PC-9 (cell line): ENCODE data around the gene GULP1. TPM values are rescaled to one million over a fixed set of nuclear protein-coding genes. Genes with fewer than 3 reads are reported as not detected.

ENCODE experiments used
- BruUV-seq: library from RNA; stranded (reverse); fragments of 400-500 nt; replicated peaks from 2 replicates; lab custom pipeline; 2021; lab: Mats Ljungman, UMichigan
- CTCF ChIA-PET: fragments of 300-600 bp; sonication (Branson Sonifier 250); formaldehyde crosslinking; loops from one replicate; lab custom pipeline; 2022; ENCODE audit warnings: antibody characterized with exemption; lab: Charles Lee
- POLR2A ChIA-PET: fragments of 300-600 bp; sonication (Branson Sonifier 250); formaldehyde crosslinking; loops from one replicate; lab custom pipeline; 2022; ENCODE audit warnings: antibody characterized with exemption; ENCODE audit not compliant: unreplicated experiment; lab: Charles Lee
- DNase-seq, 2 experiments: peaks; one replicate each; pipeline versions ENCODE4 v3.0.0 to v3.0.0-alpha.2; 2015 to 2022; ENCODE audit warnings: mixed read lengths in 1 of 2
- H2AFZ ChIP-seq: fragments of 200-600 bp; sonication (generic); 2 replicates; pipeline ENCODE4 v1.8.1; 2017; ENCODE audit warnings: antibody characterized with exemption
- H3F3A ChIP-seq: fragments of 200-600 bp; sonication (generic); 2 replicates; pipeline ENCODE4 v1.8.1; 2017; ENCODE audit warnings: antibody characterized with exemption, mild to moderate bottlenecking, low read depth; ENCODE audit not compliant: insufficient read depth
- H3K27ac ChIP-seq: fragments of 200-600 bp; sonication (generic); 2 replicates; pipeline ENCODE4 v1.6.1; 2016; ENCODE audit warnings: mixed run types
- H3K27me3 ChIP-seq: fragments of 200-600 bp; sonication (generic); 2 replicates; pipeline ENCODE4 v1.6.1; 2016; ENCODE audit warnings: low read depth, mixed run types; ENCODE audit not compliant: insufficient read depth
- H3K36me3 ChIP-seq: fragments of 200-600 bp; sonication (generic); 2 replicates; pipeline ENCODE4 v1.6.1; 2016; ENCODE audit warnings: low read depth, mixed run types
- H3K4me1 ChIP-seq: fragments of 200-600 bp; sonication (generic); replicated peaks from 2 replicates; pipeline ENCODE4 v1.6.1; 2016; ENCODE audit warnings: mixed run types; ENCODE audit not compliant: insufficient read depth
- H3K4me2 ChIP-seq: fragments of 200-600 bp; sonication (generic); 2 replicates; pipeline ENCODE4 v1.6.1; 2017; ENCODE audit warnings: mixed run types
- H3K4me3 ChIP-seq: fragments of 200-600 bp; sonication (generic); 2 replicates; pipeline ENCODE4 v1.6.1; 2016; ENCODE audit warnings: mixed run types
- H3K79me2 ChIP-seq: fragments of 200-600 bp; sonication (generic); 2 replicates; pipeline ENCODE4 v1.6.1; 2017; ENCODE audit warnings: low read depth, mixed run types
- H3K9me2 ChIP-seq: fragments of 200-600 bp; sonication (generic); 2 replicates; pipeline ENCODE4 v1.8.1; 2017; ENCODE audit warnings: mild to moderate bottlenecking; ENCODE audit not compliant: insufficient read depth
- H3K9me3 ChIP-seq: fragments of 200-600 bp; sonication (generic); 2 replicates; pipeline ENCODE4 v1.8.1; 2016; ENCODE audit warnings: low read depth; ENCODE audit not compliant: insufficient read depth
- H4K20me1 ChIP-seq: fragments of 200-600 bp; sonication (generic); 2 replicates; pipeline ENCODE4 v1.8.1; 2017; ENCODE audit not compliant: insufficient read depth
- EZH2 ChIP-seq: fragments of 200-600 bp; sonication (generic); IDR thresholded peaks from 2 replicates; pipeline ENCODE4 v1.8.0; 2017; ENCODE audit warnings: antibody characterized with exemption, low read depth
- intact Hi-C: fragments of 100-400 bp; cut with micrococcal nuclease; formaldehyde crosslinking; loops from one replicate; pipeline ENCODE4 v1.10.0; 2022; ENCODE audit not compliant: unreplicated experiment
- total RNA-seq: library from RNA; stranded (reverse); gene quantifications from 2 replicates; pipeline ENCODE4 v1.2.3, GENCODE V29; 2021
- TF ChIP-seq, protein P1 (sequence below): fragments of 200-600 bp; sonication (generic); conservative IDR thresholded peaks from 2 replicates; pipeline ENCODE4 v1.6.1; 2017; ENCODE audit warnings: mixed run types, antibody characterized with exemption, mild to moderate bottlenecking, moderate library complexity

GULP1 gene
- total RNA-seq, 1 experiment from 2014 or later: 38.0 TPM

DNA sequence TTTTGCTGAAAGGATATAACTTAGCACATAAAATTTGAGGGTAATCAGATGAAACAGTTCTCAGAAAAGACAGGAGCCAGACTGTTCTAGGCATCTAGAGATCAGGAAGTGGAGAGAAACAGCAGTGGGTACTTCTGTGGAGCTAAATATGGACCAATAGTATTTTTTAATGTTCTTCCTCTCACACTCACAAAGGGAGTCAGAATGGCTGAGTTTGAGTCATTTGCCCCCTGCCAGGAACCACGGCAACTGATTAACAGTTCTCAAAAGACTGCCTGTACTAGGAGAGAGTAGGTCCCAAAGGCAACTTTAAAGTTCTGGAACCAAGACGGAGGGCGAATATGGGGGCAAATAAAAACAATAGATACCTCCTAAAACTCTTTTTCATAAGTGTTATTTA is 107.5 kb downstream of the GULP1 start:
- DNase-seq: no peak

DNA sequence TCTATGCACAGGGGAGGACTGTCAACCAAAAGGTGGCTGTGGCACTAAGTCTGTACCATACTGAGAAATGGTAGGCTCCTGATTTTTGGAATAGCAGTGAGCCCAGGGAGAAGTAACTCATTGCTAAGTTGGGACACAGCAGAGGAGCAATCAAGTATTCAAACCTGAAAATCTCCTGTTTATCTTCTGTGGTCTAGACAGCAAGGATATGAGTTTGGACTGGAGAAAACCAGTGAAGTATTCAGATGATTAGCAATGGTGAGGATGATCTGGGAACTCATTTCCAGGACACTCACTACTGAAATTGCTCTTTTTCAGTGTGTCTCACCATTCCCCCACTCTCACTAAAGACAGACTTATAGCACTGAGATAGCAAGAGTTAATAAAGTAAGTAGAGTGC is 112.0 kb downstream of the GULP1 start:
- H3K4me1 ChIP-seq: no peaks in the 10 kb centered on the region
- no peaks in the 10 kb centered on the region for H3K79me2 ChIP-seq
- BruUV-seq: no TSS peak
- H4K20me1 ChIP-seq: no peaks in the 10 kb centered on the region
- intact Hi-C loops: no loop called here
- H3K36me3 ChIP-seq: no peaks in the 10 kb centered on the region
- H2AFZ ChIP-seq: no peak overlapping the region
- ChIA-PET POLR2A (no interaction called here), CTCF (no interaction called here)
- no peaks in the 10 kb centered on the region for H3K9me3 ChIP-seq
- no peak overlapping the region for H3K27ac ChIP-seq
- H3K9me2 ChIP-seq: no peaks in the 10 kb centered on the region
- no peak overlapping the region for H3K4me2 ChIP-seq
- no peak for DNase-seq
- no peaks in the 10 kb centered on the region for H3K27me3 ChIP-seq
- TF ChIP-seq, protein P1, sequence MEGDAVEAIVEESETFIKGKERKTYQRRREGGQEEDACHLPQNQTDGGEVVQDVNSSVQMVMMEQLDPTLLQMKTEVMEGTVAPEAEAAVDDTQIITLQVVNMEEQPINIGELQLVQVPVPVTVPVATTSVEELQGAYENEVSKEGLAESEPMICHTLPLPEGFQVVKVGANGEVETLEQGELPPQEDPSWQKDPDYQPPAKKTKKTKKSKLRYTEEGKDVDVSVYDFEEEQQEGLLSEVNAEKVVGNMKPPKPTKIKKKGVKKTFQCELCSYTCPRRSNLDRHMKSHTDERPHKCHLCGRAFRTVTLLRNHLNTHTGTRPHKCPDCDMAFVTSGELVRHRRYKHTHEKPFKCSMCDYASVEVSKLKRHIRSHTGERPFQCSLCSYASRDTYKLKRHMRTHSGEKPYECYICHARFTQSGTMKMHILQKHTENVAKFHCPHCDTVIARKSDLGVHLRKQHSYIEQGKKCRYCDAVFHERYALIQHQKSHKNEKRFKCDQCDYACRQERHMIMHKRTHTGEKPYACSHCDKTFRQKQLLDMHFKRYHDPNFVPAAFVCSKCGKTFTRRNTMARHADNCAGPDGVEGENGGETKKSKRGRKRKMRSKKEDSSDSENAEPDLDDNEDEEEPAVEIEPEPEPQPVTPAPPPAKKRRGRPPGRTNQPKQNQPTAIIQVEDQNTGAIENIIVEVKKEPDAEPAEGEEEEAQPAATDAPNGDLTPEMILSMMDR: no peak
- TF ChIP-seq EZH2: no peak
- no peak overlapping the region for H3K4me3 ChIP-seq
- no peaks in the 10 kb centered on the region for H3F3A ChIP-seq

More for the DNA sequence above, 107.5 kb downstream of the GULP1 start:
- TF ChIP-seq, protein P1: no peak
- no peak for TF ChIP-seq EZH2
- H3K4me3 ChIP-seq: no peak overlapping the region
- intact Hi-C loops: no loop called here
- H3K79me2 ChIP-seq: no peaks in the 10 kb centered on the region
- H3K27ac ChIP-seq: no peak overlapping the region
- no peaks in the 10 kb centered on the region for H4K20me1 ChIP-seq
- no peaks in the 10 kb centered on the region for H3K9me3 ChIP-seq
- H3K36me3 ChIP-seq: no peaks in the 10 kb centered on the region
- no peaks in the 10 kb centered on the region for H3K9me2 ChIP-seq
- no peaks in the 10 kb centered on the region for H3F3A ChIP-seq
- H3K4me2 ChIP-seq: no peak overlapping the region
- H2AFZ ChIP-seq: no peak overlapping the region
- CTCF ChIA-PET: no interaction called here
- no TSS peak for BruUV-seq
- POLR2A ChIA-PET: no interaction called here
- no peaks in the 10 kb centered on the region for H3K27me3 ChIP-seq
- no peaks in the 10 kb centered on the region for H3K4me1 ChIP-seq

DNA sequence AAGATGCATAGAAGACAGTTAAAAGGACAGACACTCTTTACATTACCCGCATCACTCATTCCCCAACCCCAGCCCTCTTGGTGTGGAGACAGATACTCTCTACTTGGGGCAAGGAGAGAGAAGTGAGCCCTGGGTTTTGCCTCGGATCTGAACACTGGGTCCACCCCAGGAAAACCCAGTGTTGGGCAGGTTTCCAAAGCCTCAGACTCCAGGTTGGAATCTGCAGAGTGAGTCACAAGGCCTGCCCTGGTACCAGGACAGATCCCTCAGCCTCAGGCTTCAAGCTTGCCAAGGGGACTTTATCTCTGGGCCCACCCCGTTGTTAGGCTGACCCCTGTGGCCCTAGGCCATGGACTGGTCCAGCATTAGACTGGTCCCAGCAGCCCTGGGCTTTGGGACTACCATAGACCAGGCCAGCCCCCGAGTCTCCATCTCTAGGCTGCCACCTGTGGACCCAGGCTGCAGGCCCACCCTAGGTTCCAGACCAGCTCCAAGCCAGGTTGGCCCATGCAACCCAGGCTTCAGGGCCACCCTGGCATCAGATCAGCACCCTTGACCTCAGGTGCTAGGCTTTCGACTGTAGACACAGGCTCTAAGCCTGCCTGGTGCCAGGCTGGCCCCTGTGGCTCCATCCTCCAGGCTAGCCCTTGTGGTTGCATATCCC is 112.8 kb downstream of the GULP1 start:
- Histone ChIP-seq H3F3A (no peaks in the 10 kb centered on the region), H3K4me1 (no peaks in the 10 kb centered on the region), H2AFZ (no peak overlapping the region), H3K4me2 (no peak overlapping the region), H3K4me3 (no peak overlapping the region), H3K9me3 (no peaks in the 10 kb centered on the region), H3K36me3 (no peaks in the 10 kb centered on the region), H4K20me1 (no peaks in the 10 kb centered on the region), H3K27ac (no peak overlapping the region), H3K9me2 (no peaks in the 10 kb centered on the region), H3K79me2 (no peaks in the 10 kb centered on the region), H3K27me3 (no peaks in the 10 kb centered on the region)
- no peak for DNase-seq
- ChIA-PET POLR2A (no interaction called here), CTCF (no interaction called here)
- no peak for TF ChIP-seq EZH2
- TF ChIP-seq, protein P1: no peak
- BruUV-seq: no TSS peak
- intact Hi-C loops: no loop called here
